Femur (tissue), 1 donor: Measurements from ENCODE around the gene PXK.
A peak's percentile ranks its signal among the peaks of the same experiment; 100 is the strongest.
"Not testable (repeated sequence)": the region's sequence is repeated elsewhere in the genome, so short reads cannot be mapped to it uniquely, and the experiment has no call there.

ENCODE experiments used
- DNase-seq: peaks from one replicate; pipeline ENCODE4 v3.0.0-alpha.2; 2017

Gene PXK

GRCh38 chr3:58421004-58421403, 88.3 kb downstream of the PXK start:
- DNase-seq: no peak

GRCh38 chr3:58422756-58423325, 90.1 kb downstream of the PXK start:
- no peak for DNase-seq

GRCh38 chr3:58424613-58425012, 91.9 kb downstream of the PXK start:
- no peak for DNase-seq

DNA sequence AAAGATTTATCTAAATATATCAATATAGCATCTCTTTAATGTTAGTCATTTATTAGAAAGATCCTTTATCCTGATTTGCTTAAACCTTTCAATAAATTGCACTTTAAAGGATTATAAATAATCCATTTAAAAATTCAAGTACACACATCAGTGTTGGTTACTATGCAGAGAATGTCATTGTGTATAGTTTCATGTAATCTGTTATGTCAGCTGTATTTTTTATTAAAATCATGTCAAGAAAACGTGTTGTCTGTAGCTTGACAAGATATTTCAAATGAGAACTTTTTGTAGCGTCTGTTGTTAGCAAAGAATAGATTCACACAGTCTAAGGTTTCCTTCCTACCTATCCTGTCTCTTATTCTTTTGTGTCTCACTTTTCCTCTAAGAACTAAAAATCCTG, 93.1 kb downstream of the PXK start:
- no peak for DNase-seq

GRCh38 chr3:58427661-58428361, 95.1 kb downstream of the PXK start:
- DNase-seq: no peak

- no peak for DNase-seq
Measured at GRCh38 chr3:58429657-58430056, 97.0 kb downstream of the PXK start.

DNA sequence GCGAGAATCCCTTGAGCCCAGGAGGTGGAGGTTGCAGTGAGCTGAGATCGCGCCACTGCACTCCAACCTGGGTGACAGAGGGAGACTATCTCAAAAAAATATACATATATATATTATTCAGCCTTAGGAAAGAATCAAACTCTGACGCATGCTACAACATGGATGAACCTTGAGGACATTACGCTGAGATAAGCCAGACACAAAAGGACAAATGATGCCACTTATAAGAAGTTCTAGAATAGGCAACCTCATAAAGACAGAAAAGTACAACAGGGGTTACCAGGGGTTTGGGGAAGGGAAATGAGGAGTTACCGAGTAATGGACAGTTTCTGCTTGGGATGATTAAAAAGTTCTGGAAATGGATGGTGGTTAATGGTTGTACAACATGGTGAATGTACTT, 100.2 kb downstream of the PXK start:
- DNase-seq: no peak

GRCh38 chr3:58433400-58434167, 100.9 kb downstream of the PXK start, which contains the start of gene PDHB:
TSS of gene PDHB (minus strand) at chr3:58433832. CDS start at chr3:58433809, 23 bp downstream.
- peak; percentile 95 for DNase-seq

DNA sequence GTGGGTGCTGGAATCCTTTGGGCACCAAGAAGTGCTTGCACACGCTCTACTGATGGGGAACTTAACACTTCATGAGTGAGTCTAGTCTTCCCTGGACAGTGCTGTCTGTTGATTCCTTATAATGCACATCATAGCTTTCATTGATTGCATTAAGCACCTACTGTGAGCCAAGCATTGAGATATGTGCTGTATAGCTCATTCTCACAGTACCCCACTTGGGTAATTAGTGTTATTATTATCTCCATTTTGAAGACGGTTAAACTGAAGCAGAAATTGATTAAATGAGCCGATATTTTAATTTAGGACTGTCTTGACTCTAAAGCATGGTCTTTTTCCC, 101.4 kb downstream of the PXK start:
- no peak for DNase-seq

DNA sequence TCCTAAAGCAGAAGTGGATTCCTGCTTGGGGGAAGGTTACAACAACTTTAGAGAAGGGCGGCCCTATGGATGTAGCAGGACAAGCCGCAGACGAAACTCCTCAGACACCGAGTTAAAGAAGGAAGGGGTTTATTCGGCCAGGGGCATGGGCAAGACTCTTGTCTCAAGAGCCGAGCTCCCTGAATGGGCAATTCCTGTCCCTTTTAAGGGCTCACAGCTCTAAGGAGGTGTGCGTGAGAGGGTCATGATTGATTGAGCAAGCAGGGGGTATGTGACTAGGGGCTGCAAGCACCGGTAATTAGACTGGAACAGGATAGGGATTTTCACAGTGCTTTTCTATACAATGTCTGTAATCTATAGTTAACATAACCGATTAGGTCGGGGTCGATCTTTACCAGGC, 101.8 kb downstream of the PXK start:
- DNase-seq: no peak

GRCh38 chr3:58434990-58435389, 102.3 kb downstream of the PXK start:
- DNase-seq: no peak

DNA sequence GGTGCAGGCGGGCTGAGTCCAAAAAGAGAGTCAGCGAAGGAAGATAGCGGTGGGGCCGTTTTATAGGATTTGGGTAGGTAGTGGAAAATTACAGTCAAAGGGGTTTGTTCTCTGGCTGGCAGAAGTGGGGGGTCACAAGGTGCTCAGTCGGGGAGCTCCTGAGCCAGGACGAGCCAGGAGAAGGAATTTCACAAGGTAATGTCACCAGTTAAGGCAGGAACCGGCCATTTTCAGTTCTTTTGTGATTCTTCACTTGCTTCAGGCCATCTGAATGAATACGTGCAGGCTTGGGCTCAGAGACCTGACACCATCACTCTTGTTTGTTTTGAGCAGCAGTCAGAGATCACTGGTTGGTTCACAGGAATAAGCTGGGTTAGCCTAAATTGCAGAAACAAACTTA, 104.6 kb downstream of the PXK start:
- not testable (repeated sequence) for DNase-seq

DNA sequence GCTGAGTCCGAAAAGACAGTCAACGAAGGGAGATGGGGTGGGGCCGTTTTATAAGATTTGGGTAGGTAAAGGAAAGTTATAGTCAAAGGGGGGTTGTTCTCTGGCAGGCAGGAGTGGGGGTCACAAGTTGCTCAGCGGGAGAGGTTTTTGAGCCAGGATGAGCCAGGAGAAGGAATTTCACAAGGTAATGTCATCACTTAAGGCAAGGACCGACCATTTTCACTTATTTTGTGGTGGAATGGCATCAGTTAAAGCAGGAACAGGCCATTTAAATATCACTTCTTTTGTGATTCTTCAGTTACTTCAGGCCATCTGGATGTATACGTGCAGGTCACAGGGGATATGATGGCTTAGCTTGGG, 108.3 kb downstream of the PXK start:
- DNase-seq: not testable (repeated sequence)

GRCh38 chr3:58441514-58442450, 109.1 kb downstream of the PXK start:
- no peak for DNase-seq

DNA sequence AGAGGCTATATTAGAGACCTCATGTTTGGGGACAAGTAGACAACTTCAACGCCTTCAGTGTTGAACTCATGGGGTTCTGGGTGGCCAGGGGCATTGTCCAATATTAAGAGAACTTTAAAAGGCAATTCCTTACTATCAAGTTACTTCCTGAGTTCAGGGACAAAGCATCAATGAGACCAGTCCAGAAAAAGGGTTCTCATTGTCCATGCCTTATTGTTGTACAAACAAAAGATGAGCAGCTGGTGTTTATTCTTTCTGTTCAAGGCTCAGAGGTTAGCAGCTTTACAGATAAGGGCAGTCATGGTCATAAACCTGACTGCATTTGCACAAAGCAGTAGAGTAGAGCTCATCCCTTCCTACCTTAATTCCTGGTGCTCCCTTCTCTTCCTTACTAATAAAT, 119.5 kb downstream of the PXK start:
- no peak for DNase-seq

- no peak for DNase-seq
Measured at GRCh38 chr3:58459160-58459559, 126.5 kb downstream of the PXK start.

DNA sequence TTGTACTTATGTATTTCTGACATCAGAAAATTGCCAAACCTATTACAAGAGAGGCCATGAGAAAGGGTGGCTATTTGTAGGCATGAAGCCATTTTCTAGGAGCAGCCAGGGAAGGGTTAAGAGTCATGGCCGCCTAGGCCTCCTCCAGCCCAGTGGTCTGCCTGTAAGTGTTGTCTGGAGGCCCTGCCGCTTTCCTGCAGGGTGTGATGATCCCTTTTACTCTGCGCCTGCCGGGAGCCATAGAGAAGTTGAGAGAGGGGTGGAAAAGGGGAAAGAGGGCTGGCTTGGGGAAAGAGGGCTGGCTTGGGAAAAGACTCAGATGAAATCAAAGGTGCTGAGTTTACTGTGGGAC, 130.1 kb downstream of the PXK start:
- no peak for DNase-seq

GRCh38 chr3:58463181-58463941, 130.7 kb downstream of the PXK start:
- DNase-seq: peak; percentile 58

- no peak for DNase-seq
Measured at GRCh38 chr3:58463942-58464271, 131.2 kb downstream of the PXK start.

- no peak for DNase-seq
Measured at GRCh38 chr3:58464866-58465265, 132.2 kb downstream of the PXK start.

DNA sequence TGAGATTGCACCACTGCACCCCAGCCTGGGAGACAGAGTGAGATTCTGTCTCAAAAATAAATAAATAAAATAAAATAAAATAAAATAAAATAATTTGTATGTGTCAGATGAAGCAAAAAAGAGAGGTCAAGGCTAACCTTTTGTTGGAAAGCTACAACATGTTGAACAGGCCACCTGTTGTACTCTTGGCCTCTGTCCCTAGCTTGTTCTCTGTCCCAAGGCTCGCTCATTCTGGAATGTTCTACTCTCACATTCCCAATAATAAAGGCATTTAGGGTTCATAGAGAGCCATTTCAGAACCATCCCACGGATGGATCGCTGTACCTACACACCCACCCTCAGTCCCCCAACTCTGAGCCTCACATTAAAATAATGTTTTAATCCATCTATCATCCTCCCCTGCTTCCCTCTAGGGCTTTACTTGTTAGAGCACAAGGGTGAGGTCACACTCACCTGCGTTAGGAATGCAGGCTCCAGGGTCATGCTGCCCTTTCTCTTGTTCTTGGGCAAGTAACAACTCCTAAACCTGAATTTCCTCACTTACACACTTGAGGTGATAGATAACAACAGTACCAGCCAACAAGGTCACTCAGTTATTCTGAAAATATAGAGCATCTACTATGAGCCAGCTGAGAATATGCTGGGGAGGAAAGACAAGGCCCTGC, 134.3 kb downstream of the PXK start:
- DNase-seq: no peak

GRCh38 chr3:58469096-58469495, 136.4 kb downstream of the PXK start:
- DNase-seq: no peak
